Heart right ventricle (tissue), 16 donors: ENCODE results near the gene RSBN1L. TPM values are rescaled to one million over a fixed set of nuclear protein-coding genes. Genes with fewer than 3 reads are reported as not detected.

Experiments used
- ATAC-seq, 8 donors: fragments of 200-7000 bp; cut with Tn5 transposase; one replicate each; pipeline ENCODE4 v1.9.1; 2020; ENCODE audit warnings: mild to moderate bottlenecking in 8 of 8, moderate library complexity in 8 of 8, moderate number of reproducible peaks in 1 of 8
- DNase-seq, 2 donors: peaks; one replicate each; pipeline ENCODE4 v3.0.0-alpha.2; 2020
- H3K27ac ChIP-seq, 10 donors: fragments of 200-600 bp; sonication (generic) in 2 of 10; one replicate each; pipeline versions ENCODE4 v1.5.0 to v1.8.0; 2020 to 2022; ENCODE audit warnings: mild to moderate bottlenecking in 3 of 10
- H3K27me3 ChIP-seq, 7 donors: fragments of 200-600 bp; one replicate each; pipeline ENCODE4 v1.8.0; 2021 to 2022; ENCODE audit warnings: mild to moderate bottlenecking in 2 of 7
- H3K36me3 ChIP-seq, 9 donors: fragments of 200-600 bp; sonication (generic) in 1 of 9; one replicate each; pipeline versions ENCODE4 v1.5.0 to v1.8.0; 2020 to 2022; ENCODE audit warnings: mild to moderate bottlenecking in 2 of 9
- H3K4me1 ChIP-seq, 9 donors: fragments of 200-600 bp; sonication (generic) in 1 of 9; one replicate each; pipeline versions ENCODE4 v1.5.0 to v1.8.0; 2020 to 2022; ENCODE audit warnings: mild to moderate bottlenecking in 4 of 9
- H3K4me3 ChIP-seq, 10 donors: fragments of 200-600 bp; sonication (generic) in 2 of 10; one replicate each; pipeline versions ENCODE4 v1.5.0 to v1.8.0; 2020 to 2022; ENCODE audit warnings: mild to moderate bottlenecking in 7 of 10, moderate library complexity in 2 of 10
- H3K9me3 ChIP-seq, 11 donors: fragments of 200-600 bp in 10 of 11; sonication (generic) in 2 of 11; one replicate each; pipeline versions ENCODE4 v1.5.0 to v1.8.0; 2013 to 2022; ENCODE audit warnings: mild to moderate bottlenecking in 2 of 11, control low read depth in 1 of 11, moderate library complexity in 1 of 11
- CTCF ChIP-seq, 9 donors: fragments of 200-600 bp; sonication (generic) in 2 of 9; IDR thresholded peaks; one replicate each; pipeline versions ENCODE4 v1.5.0 to v1.8.0; 2021 to 2022; ENCODE audit warnings: antibody characterized with exemption in 9 of 9, mild to moderate bottlenecking in 5 of 9, moderate library complexity in 1 of 9
- WGBS, 2 donors: extraction: QIAGEN DNeasy Blood & Tissue Kit; methylation state at CpG; one replicate each; pipeline ENCODE4 v1.1.7; 2013; ENCODE audit warnings: inconsistent platforms in 1 of 2; 5-methylcytosine and 5-hydroxymethylcytosine counted together
- intact Hi-C, 10 donors: fragments of 100-400 bp; cut with DNase I; formaldehyde crosslinking; loops; one replicate each; pipeline versions ENCODE4 v1.11.1 to v1.14.2; 2022
- polyA plus RNA-seq, 2 donors: library from polyadenylated mRNA; stranded (reverse); fragments of 200-250 nt; gene quantifications; one replicate each; pipeline ENCODE4 v1.2.3, GENCODE V29; 2013
- total RNA-seq, 10 donors: library from RNA; stranded (reverse); fragmentation: NEBNext Ultra II Directional in 3 of 10; extraction: Animal tissue kit (Norgen Biotek cat#: 25700) in 3 of 10; gene quantifications; one replicate each; pipeline versions ENCODE4 v1.2.1 to v1.2.4, GENCODE V29; 2021 to 2023
- donor health status: Arrhythmogenic right ventricular cardiomyopathy.
- donor health status: ischemic (EF 13 %, LVEDD 7.1; RV severe dilation, severe dysfunction).
- donor health status: healthy with polysubstance abuse.
- donor health status: DM: no; HTN: yes; CAD: no.
- donor health status: DM: no; HTN: no; CAD: no.
- donor health status: ischemic (EF 25% LVEDD 6.9; RV normal size, moderate dysfunction).
- donor health status: ischemic (EF 25% LVEDD 5.7; RV mildly dilated, moderate dysfunction).
- donor health status: healthy.
- donor health status: DM: yes; HTN: yes; CAD: no.
- donor health status: Ischemic cardiomyopathy.
- donor health status: ischemic (EF 35%, LVEDD 5.7; RV mildly dilated, moderate dysfunction).
- donor health status: nonischemic (EF 11% LVEDD 7.7; RV severe dilation, severe dysfunction).
- donor health status: DM: yes; HTN: yes; CAD: no.
- donor health status: PGD.
- donor health status: ischemic (EF 29% LVEDD 5.4; RV normal size, mild dysfunction).
- donor health status: nonischemic (EF 23%, LVEDD 6.1; RV moderate dilation, normal function).

RSBN1L gene
- total and polyA plus RNA-seq, 12 donors: 3.3 to 11.8 (median 9.6) TPM

- Histone ChIP-seq H3K9me3 (no peaks in the 10 kb centered on the region), H3K4me3 (no peak overlapping the region), H3K27me3 (no peaks in the 10 kb centered on the region), H3K4me1 (peaks cover 0 to 32% (median 20%) of the 10 kb centered on the region in 9 donors), H3K27ac (no peak overlapping the region), H3K36me3 (peaks cover 0 to 16% (median 0%) of the 10 kb centered on the region in 9 donors)
- intact Hi-C loops: no loop called here
- no peak for ATAC-seq
- WGBS, 2 donors: 77 to 84% methylated on average over 10 of the region's 10 CpGs
- no peak for TF ChIP-seq CTCF (IDR thresholded peaks at IDR 0.05)
- DNase-seq: no peak
Measured at GRCh38 chr7:77691892-77692491, 4.3 kb upstream of the RSBN1L start.

GRCh38 chr7:77693830-77694583, 2.3 kb upstream of the RSBN1L start:
- H3K9me3 ChIP-seq: no peaks in the 10 kb centered on the region
- peaks cover 0 to 42% (median 30%) of the 10 kb centered on the region in 9 donors for H3K4me1 ChIP-seq
- intact Hi-C loops: no loop called here
- ATAC-seq: no peak
- WGBS, 2 donors: 89 to 94% methylated on average over 14 of the region's 14 CpGs
- no peak for DNase-seq
- no peak overlapping the region for H3K27ac ChIP-seq
- peaks cover 0 to 16% (median 0%) of the 10 kb centered on the region in 9 donors for H3K36me3 ChIP-seq
- H3K4me3 ChIP-seq: peak overlapping the region in 2 of 10 donors; percentile 6 to 99
- no peaks in the 10 kb centered on the region for H3K27me3 ChIP-seq
- no peak for TF ChIP-seq CTCF (IDR thresholded peaks at IDR 0.05)

GRCh38 chr7:77696643-77697534, 630 bp downstream of the RSBN1L start:
- Histone ChIP-seq H3K4me1 (peaks cover 0 to 67% (median 55%) of the 10 kb centered on the region in 9 donors), H3K27me3 (no peaks in the 10 kb centered on the region), H3K9me3 (no peaks in the 10 kb centered on the region), H3K4me3 (peak overlapping the region; percentile 77 to 100 (median 97)), H3K27ac (peak overlapping the region; percentile 90 to 99 (median 96)), H3K36me3 (peaks cover 0 to 10% (median 0%) of the 10 kb centered on the region in 9 donors)
- ATAC-seq (peak; percentile 46 to 82 (median 62)), DNase-seq (peak; percentile 49 to 58)
- peak in 2 of 9 donors; percentile 3 to 17 for TF ChIP-seq CTCF (IDR thresholded peaks at IDR 0.05)
- 1% methylated on average over 59 to 67 of the region's 67 CpGs for WGBS, 2 donors
- intact Hi-C loops: loop anchor here in 2 of 10 donors (5.0 kb wide), 2 partner anchors 40 to 160 kb away; partner anchors contain the start of gene PTPN12 (in 1 of the 2)

- intact Hi-C loops: loop anchor here in 2 of 10 donors (5.0 kb wide), 2 partner anchors 40 to 160 kb away; partner anchors contain the start of gene PTPN12 (in 1 of the 2)
- no peak for TF ChIP-seq CTCF (IDR thresholded peaks at IDR 0.05)
- H3K4me1 ChIP-seq: peaks cover 0 to 73% (median 49%) of the 10 kb centered on the region in 9 donors
- DNase-seq: peak in 1 of 2 donors; percentile 51
- WGBS, 2 donors: 0% methylated on average over 10 of the region's 10 CpGs
- H3K27me3 ChIP-seq: no peaks in the 10 kb centered on the region
- peaks cover 0 to 10% (median 0%) of the 10 kb centered on the region in 9 donors for H3K36me3 ChIP-seq
- H3K9me3 ChIP-seq: no peaks in the 10 kb centered on the region
- peak in 7 of 8 donors; percentile 30 to 60 (median 40) for ATAC-seq
- H3K27ac ChIP-seq: peak overlapping the region in 9 of 10 donors; percentile 91 to 99 (median 96)
- H3K4me3 ChIP-seq: peak overlapping the region; percentile 77 to 100 (median 97)
Measured at GRCh38 chr7:77697535-77697831, 1.2 kb downstream of the RSBN1L start.
